Fibroblast of the aortic adventitia (primary cell): Measurements from ENCODE around the gene KLHL26. TPM values are rescaled to one million over a fixed set of nuclear protein-coding genes. Genes with fewer than 3 reads are reported as not detected.

ENCODE experiments used
- DNase-seq: peaks from one replicate; pipeline ENCODE4 v3.0.0-alpha.2; 2010; ENCODE audit warnings: low read depth
- H3K4me3 ChIP-seq: 2 replicates; pipeline ENCODE4 v1.5.1; 2011; ENCODE audit warnings: low read depth, mild to moderate bottlenecking, control low read depth, low read length, moderate library complexity
- CTCF ChIP-seq: IDR thresholded peaks from 2 replicates; pipeline ENCODE4 v1.5.1; 2011; ENCODE audit warnings: mild to moderate bottlenecking, low read length, control low read depth, inconsistent platforms; ENCODE audit not compliant: insufficient read depth
- total RNA-seq: library from RNA; depleted of rRNA; stranded (reverse); fragments of >200 nt; gene quantifications from 2 replicates; pipeline ENCODE4 v1.2.3, GENCODE V29; 2012; ENCODE audit warnings: low replicate concordance

Gene KLHL26
- total RNA-seq = 3.9 and 5.2 TPM in 2 replicates

GRCh38 chr19:18636969-18637629 lies at the start of gene KLHL26:
TSS of gene KLHL26 (plus strand) at chr19:18637028. CDS start at chr19:18637055, 27 bp downstream.
- H3K4me3 ChIP-seq = peak within 1 kb of the TSS; percentile 86
- DNase-seq = no peak
- TF ChIP-seq CTCF = no peak

GRCh38 chr19:18587561-18587960 lies 49.3 kb upstream of the KLHL26 start:
- no peak for TF ChIP-seq CTCF
- no peak for DNase-seq
- no peak overlapping the region for H3K4me3 ChIP-seq

- DNase-seq = no peak
- peak overlapping the region; percentile 72 for H3K4me3 ChIP-seq
- no peak for TF ChIP-seq CTCF
Observed at GRCh38 chr19:18587962-18588610, 48.7 kb upstream of the KLHL26 start.

GRCh38 chr19:18588611-18589379 lies 48.0 kb upstream of the KLHL26 start, which contains the start of gene REX1BD:
TSS of gene REX1BD (plus strand) at chr19:18588798. CDS start at chr19:18588802, 4 bp downstream.
- DNase-seq = peak; percentile 78
- H3K4me3 ChIP-seq = peak within 1 kb of the TSS; percentile 72
- peak; percentile 73 for TF ChIP-seq CTCF

- no peak for TF ChIP-seq CTCF
- peak; percentile 45 for DNase-seq
- H3K4me3 ChIP-seq = peak overlapping the region; percentile 72
Observed at GRCh38 chr19:18589380-18590272, 47.2 kb upstream of the KLHL26 start.
